K562 (cell line): ENCODE data around the gene CCDC106. TPM values are rescaled to one million over a fixed set of nuclear protein-coding genes. Genes with fewer than 3 reads are reported as not detected.

Experiments
- CREBBP ChIP-seq: IDR thresholded peaks from one replicate; pipeline ENCODE4 v1.6.1; 2012; ENCODE audit warnings: low read depth, mild to moderate bottlenecking, control low read depth, inconsistent platforms, low read length
- ETS2 ChIP-seq: IDR thresholded peaks from 2 replicates; pipeline ENCODE4 v1.6.1; 2016; ENCODE audit warnings: borderline replicate concordance, missing genetic modification characterization, mild to moderate bottlenecking, moderate library complexity, missing compliant biosample characterization; ENCODE audit not compliant: poor library complexity, severe bottlenecking
- FOXK2 ChIP-seq, 2 experiments: fragments of 450-650 bp; IDR thresholded peaks in 1 of 2; conservative IDR thresholded peaks in 1 of 2; 2 replicates each; pipeline ENCODE4 v1.6.1; 2016; ENCODE audit warnings: low read depth in 2 of 2, mild to moderate bottlenecking in 1 of 2
- HDAC1 ChIP-seq, 2 experiments: fragments of 450-650 bp; IDR thresholded peaks; 2 replicates each; pipeline ENCODE4 v1.6.1; 2016 to 2017; ENCODE audit warnings: inconsistent platforms in 1 of 2, mild to moderate bottlenecking in 1 of 2, moderate library complexity in 1 of 2
- KAT2B ChIP-seq: IDR thresholded peaks from one replicate; pipeline ENCODE4 v1.6.1; 2012; ENCODE audit warnings: low read depth, mild to moderate bottlenecking, control low read depth, inconsistent platforms, low read length, moderate library complexity
- NCOA1 ChIP-seq: fragments of 450-650 bp; IDR thresholded peaks from 2 replicates; pipeline ENCODE4 v1.6.1; 2016; ENCODE audit warnings: low read depth
- NFXL1 ChIP-seq: fragments of 450-650 bp; formaldehyde crosslinking; IDR thresholded peaks from 2 replicates; pipeline ENCODE4 v1.4.0; 2021; ENCODE audit warnings: mild to moderate bottlenecking
- SMAD1 ChIP-seq: fragments of 150-350 bp; IDR thresholded peaks from 2 replicates; pipeline ENCODE4 v1.6.1; 2014; ENCODE audit warnings: low read length, low read depth; ENCODE audit not compliant: partially characterized antibody
- TAF7 ChIP-seq: fragments of 450-650 bp; IDR thresholded peaks from 2 replicates; pipeline ENCODE4 v1.6.1; 2016; ENCODE audit warnings: missing genetic modification characterization, missing compliant biosample characterization
- THAP12 ChIP-seq: fragments of 250-450 bp; sonication (Bioruptor Pico); IDR thresholded peaks from 2 replicates; pipeline ENCODE4 v1.9.0; 2021; ENCODE audit warnings: mild to moderate bottlenecking, inconsistent platforms
- ZBTB7A ChIP-seq: IDR thresholded peaks from 2 replicates; pipeline ENCODE4 v1.6.1; 2011; ENCODE audit warnings: low read depth, mild to moderate bottlenecking, low read length, moderate library complexity, borderline replicate concordance; ENCODE audit not compliant: control insufficient read depth
- ZC3H4 ChIP-seq: sonication (generic); formaldehyde crosslinking; IDR thresholded peaks from 2 replicates; pipeline ENCODE4 v1.9.0; 2021; ENCODE audit warnings: missing genetic modification reagents, borderline replicate concordance
- ZNF696 ChIP-seq: fragments of 250-450 bp; sonication (Bioruptor Pico); conservative IDR thresholded peaks from 2 replicates; pipeline ENCODE4 v1.4.0; 2020; ENCODE audit warnings: mild to moderate bottlenecking, moderate library complexity
- ZNF77 ChIP-seq: fragments of 250-450 bp; sonication (Bioruptor Pico); IDR thresholded peaks from 2 replicates; pipeline ENCODE4 v1.5.0; 2020
- polyA plus RNA-seq, 8 experiments: library from polyadenylated mRNA; depleted of rRNA in 4 of 8; stranded (reverse) in 5 of 8; unstranded in 3 of 8; fragments of >200 nt; fragmentation: Nextera tagmentation in 2 of 8; fragmentation: Illumina TruSeq in 1 of 8; extraction: Ambion mirVana in 2 of 8; extraction: Trizol in 1 of 8; gene quantifications; 2 replicates each; pipeline versions ENCODE4 v1.2.1 to v1.2.3, GENCODE V29; 2011 to 2014; ENCODE audit warnings: inconsistent platforms in 1 of 8, missing spikeins in 1 of 8
- total RNA-seq, 7 experiments: library from RNA; depleted of rRNA in 6 of 7; stranded (reverse); fragments of >200 nt in 6 of 7; fragmentation: Illumina TruSeq in 2 of 7; extraction: Trizol in 2 of 7; gene quantifications; 2 replicates each; pipeline versions ENCODE4 v1.2.1 to v1.2.3, GENCODE V29; 2011 to 2021; ENCODE audit warnings: low replicate concordance in 1 of 7
- TF ChIP-seq, protein P1 (sequence below): fragments of 250-450 bp; sonication (Bioruptor Pico); IDR thresholded peaks from 2 replicates; pipeline ENCODE4 v1.8.0; 2021; ENCODE audit warnings: moderate library complexity, mild to moderate bottlenecking, inconsistent platforms
- TF ChIP-seq, protein P2 (sequence below), 2 experiments: fragments of 250-450 bp in 1 of 2; fragments of 450-650 bp in 1 of 2; sonication (Bioruptor Pico) in 1 of 2; IDR thresholded peaks; 2 replicates each; pipeline versions ENCODE4 v1.6.1 to v1.8.0; 2016 to 2021; ENCODE audit warnings: mild to moderate bottlenecking in 2 of 2, moderate library complexity in 2 of 2, missing compliant biosample characterization in 1 of 2, missing genetic modification characterization in 1 of 2
- TF ChIP-seq, protein P3 (sequence below): fragments of 450-650 bp; IDR thresholded peaks from 2 replicates; pipeline ENCODE4 v1.6.1; 2016; ENCODE audit warnings: borderline replicate concordance
- TF ChIP-seq, protein P4 (sequence below): fragments of 250-450 bp; sonication (Bioruptor Pico); IDR thresholded peaks from 2 replicates; pipeline ENCODE4 v1.8.0; 2022; ENCODE audit warnings: moderate library complexity, mild to moderate bottlenecking, inconsistent platforms
- TF ChIP-seq, protein P5 (sequence below): fragments of 450-650 bp; formaldehyde crosslinking; IDR thresholded peaks from 2 replicates; pipeline ENCODE4 v1.4.0; 2022; ENCODE audit warnings: mild to moderate bottlenecking, moderate library complexity
- TF ChIP-seq, protein P6 (sequence below): fragments of 250-450 bp; sonication (Bioruptor Pico); IDR thresholded peaks from 2 replicates; pipeline ENCODE4 v1.4.0; 2020

Gene CCDC106
- total and polyA plus RNA-seq, 9 of the 15 experiments (the other 6 are each of a cell fraction or from before 2014, with no cell fraction given) = 0.10 to 27.5 (median 15.0) TPM; not detected in 1

- TF ChIP-seq TAF7 = no peak
- TF ChIP-seq ZBTB7A = no peak
- TF ChIP-seq, protein P1, sequence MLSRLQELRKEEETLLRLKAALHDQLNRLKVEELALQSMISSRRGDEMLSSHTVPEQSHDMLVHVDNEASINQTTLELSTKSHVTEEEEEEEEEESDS = no peak
- TF ChIP-seq, protein P2, sequence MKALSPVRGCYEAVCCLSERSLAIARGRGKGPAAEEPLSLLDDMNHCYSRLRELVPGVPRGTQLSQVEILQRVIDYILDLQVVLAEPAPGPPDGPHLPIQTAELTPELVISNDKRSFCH (CRISPR knock-in tag; IDR thresholded peaks at IDR 0.05) = no peak
- TF ChIP-seq, protein P2 (tag; IDR thresholded peaks at IDR 0.05) = no peak
- TF ChIP-seq NCOA1 = no peak
- TF ChIP-seq, protein P3, sequence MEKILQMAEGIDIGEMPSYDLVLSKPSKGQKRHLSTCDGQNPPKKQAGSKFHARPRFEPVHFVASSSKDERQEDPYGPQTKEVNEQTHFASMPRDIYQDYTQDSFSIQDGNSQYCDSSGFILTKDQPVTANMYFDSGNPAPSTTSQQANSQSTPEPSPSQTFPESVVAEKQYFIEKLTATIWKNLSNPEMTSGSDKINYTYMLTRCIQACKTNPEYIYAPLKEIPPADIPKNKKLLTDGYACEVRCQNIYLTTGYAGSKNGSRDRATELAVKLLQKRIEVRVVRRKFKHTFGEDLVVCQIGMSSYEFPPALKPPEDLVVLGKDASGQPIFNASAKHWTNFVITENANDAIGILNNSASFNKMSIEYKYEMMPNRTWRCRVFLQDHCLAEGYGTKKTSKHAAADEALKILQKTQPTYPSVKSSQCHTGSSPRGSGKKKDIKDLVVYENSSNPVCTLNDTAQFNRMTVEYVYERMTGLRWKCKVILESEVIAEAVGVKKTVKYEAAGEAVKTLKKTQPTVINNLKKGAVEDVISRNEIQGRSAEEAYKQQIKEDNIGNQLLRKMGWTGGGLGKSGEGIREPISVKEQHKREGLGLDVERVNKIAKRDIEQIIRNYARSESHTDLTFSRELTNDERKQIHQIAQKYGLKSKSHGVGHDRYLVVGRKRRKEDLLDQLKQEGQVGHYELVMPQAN = peak; percentile 2; the same call in 1 of the 2 replicates
- TF ChIP-seq, protein P4, sequence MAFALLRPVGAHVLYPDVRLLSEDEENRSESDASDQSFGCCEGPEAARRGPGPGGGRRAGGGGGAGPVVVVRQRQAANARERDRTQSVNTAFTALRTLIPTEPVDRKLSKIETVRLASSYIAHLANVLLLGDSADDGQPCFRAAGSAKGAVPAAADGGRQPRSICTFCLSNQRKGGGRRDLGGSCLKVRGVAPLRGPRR (CRISPR knock-in tag) = no peak
- TF ChIP-seq NFXL1 (CRISPR knock-in tag) = no peak
- TF ChIP-seq FOXK2 (conservative IDR thresholded peaks at IDR 0.05 in 1 of 2, IDR thresholded peaks at IDR 0.05 in 1 of 2; ENCODE audit: low read depth in 2 of 2) = no peak
- no peak for TF ChIP-seq ZC3H4 (CRISPR knock-in tag)
- TF ChIP-seq ZNF696 (CRISPR knock-in tag) = no peak
- TF ChIP-seq ZNF77 (CRISPR knock-in tag) = no peak
- TF ChIP-seq ETS2 (tag) = no peak
- TF ChIP-seq KAT2B = no peak
- TF ChIP-seq HDAC1 (IDR thresholded peaks at IDR 0.05) = no peak
- TF ChIP-seq, protein P5, sequence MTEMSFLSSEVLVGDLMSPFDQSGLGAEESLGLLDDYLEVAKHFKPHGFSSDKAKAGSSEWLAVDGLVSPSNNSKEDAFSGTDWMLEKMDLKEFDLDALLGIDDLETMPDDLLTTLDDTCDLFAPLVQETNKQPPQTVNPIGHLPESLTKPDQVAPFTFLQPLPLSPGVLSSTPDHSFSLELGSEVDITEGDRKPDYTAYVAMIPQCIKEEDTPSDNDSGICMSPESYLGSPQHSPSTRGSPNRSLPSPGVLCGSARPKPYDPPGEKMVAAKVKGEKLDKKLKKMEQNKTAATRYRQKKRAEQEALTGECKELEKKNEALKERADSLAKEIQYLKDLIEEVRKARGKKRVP (CRISPR knock-in tag) = no peak
- TF ChIP-seq SMAD1 = no peak
- TF ChIP-seq, protein P6, sequence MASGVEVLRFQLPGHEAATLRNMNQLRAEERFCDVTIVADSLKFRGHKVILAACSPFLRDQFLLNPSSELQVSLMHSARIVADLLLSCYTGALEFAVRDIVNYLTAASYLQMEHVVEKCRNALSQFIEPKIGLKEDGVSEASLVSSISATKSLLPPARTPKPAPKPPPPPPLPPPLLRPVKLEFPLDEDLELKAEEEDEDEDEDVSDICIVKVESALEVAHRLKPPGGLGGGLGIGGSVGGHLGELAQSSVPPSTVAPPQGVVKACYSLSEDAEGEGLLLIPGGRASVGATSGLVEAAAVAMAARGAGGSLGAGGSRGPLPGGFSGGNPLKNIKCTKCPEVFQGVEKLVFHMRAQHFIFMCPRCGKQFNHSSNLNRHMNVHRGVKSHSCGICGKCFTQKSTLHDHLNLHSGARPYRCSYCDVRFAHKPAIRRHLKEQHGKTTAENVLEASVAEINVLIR = no peak
- TF ChIP-seq THAP12 (CRISPR knock-in tag) = no peak
- TF ChIP-seq CREBBP = no peak
Observed at GRCh38 chr19:55675661-55676354, 27.8 kb downstream of the CCDC106 start (continued).
